NK-92 treated with Interleukin-12 subunit alpha and Interleukin-12 subunit beta, amount 100 ng/mL, for 24 hours (cell line): ENCODE results near the gene CTAGE6.
"Not testable (repeated sequence)": the region's sequence is repeated elsewhere in the genome, so short reads cannot be mapped to it uniquely, and the experiment has no call there.

ENCODE experiments used
- DNase-seq: peaks from one replicate; lab custom pipeline; 2025; lab: John Stamatoyannopoulos, UW

CTAGE6 gene

GRCh38 chr7:143714581-143715454 lies 42.7 kb downstream of the CTAGE6 start:
- not testable (repeated sequence) for DNase-seq

GRCh38 chr7:143712381-143712780 lies 45.1 kb downstream of the CTAGE6 start:
- DNase-seq, result not testable (repeated sequence)

GRCh38 chr7:143711727-143712324 lies 45.7 kb downstream of the CTAGE6 start:
- not testable (repeated sequence) for DNase-seq

- DNase-seq, result not testable (repeated sequence)
Measured at GRCh38 chr7:143709895-143710294, 47.6 kb downstream of the CTAGE6 start.
